ENCODE results near the gene PRKCE. TPM values are rescaled to one million over a fixed set of nuclear protein-coding genes. Genes with fewer than 3 reads are reported as not detected.
A peak's percentile ranks its signal among the peaks of the same experiment; 100 is the strongest.

PRKCE gene
- total RNA-seq, 1 experiment from 2014 or later, result 4.4 TPM

DNA sequence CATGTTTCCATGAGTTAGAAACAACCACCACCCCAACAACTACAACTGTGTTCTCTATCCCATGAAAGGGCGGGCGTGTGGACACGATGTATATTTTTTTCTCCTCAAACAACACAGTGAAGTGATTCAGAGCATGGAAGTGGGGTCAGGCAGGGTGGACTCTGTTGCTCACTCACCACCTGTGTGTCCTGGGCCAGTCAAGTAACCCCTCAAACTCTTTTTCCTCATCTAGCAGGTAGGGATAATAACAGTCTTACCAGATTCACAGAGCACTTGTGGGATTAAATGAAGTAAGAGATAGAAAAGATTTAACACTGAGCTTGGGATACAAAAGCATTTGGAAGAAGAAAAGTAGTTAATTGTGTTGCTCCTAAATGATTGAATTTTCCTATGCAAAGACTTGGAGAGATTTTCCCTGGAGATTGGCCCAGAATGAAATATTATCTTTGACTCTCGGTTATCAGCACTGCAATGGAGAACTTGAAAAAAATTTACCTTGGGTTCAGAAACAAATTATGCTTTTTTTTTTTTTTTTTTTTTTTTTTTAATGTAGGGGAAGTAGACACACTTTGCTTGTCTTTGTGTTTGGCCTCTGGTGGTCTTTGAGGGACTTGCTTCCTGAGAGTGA is 483.9 kb downstream of the PRKCE start:
- no peaks in the 10 kb centered on the region for H3K9me3 Mint-ChIP-seq (ENCODE audit: unreplicated experiment)
- CTCF ChIA-PET, result no interaction called here
- no peaks in the 10 kb centered on the region for H3K27me3 ChIP-seq (replicated peaks; ENCODE audit: control insufficient read depth, insufficient read depth, low read length)
- H3K4me3 ChIP-seq (ENCODE audit: low read depth, low read length), result no peak overlapping the region
- peaks cover 9% of the 10 kb centered on the region for H3K4me1 Mint-ChIP-seq (ENCODE audit: low read depth, unreplicated experiment)
- intact Hi-C loops (cut with micrococcal nuclease; ENCODE audit: unreplicated experiment), result no loop called here
- POLR2A ChIA-PET, result interaction anchor here (0.6 kb wide), 1 partner anchor 67 kb away, joined by 3 read pairs; no protein-coding TSS in a partner anchor
- BruUV-seq (replicated peaks), result no TSS peak
- TF ChIP-seq, protein P1, sequence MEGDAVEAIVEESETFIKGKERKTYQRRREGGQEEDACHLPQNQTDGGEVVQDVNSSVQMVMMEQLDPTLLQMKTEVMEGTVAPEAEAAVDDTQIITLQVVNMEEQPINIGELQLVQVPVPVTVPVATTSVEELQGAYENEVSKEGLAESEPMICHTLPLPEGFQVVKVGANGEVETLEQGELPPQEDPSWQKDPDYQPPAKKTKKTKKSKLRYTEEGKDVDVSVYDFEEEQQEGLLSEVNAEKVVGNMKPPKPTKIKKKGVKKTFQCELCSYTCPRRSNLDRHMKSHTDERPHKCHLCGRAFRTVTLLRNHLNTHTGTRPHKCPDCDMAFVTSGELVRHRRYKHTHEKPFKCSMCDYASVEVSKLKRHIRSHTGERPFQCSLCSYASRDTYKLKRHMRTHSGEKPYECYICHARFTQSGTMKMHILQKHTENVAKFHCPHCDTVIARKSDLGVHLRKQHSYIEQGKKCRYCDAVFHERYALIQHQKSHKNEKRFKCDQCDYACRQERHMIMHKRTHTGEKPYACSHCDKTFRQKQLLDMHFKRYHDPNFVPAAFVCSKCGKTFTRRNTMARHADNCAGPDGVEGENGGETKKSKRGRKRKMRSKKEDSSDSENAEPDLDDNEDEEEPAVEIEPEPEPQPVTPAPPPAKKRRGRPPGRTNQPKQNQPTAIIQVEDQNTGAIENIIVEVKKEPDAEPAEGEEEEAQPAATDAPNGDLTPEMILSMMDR (IDR thresholded peaks at IDR 0.05; ENCODE audit: insufficient read depth in 1 of 2, low read depth in 1 of 2, low read length in 1 of 2, severe bottlenecking in 1 of 2, unreplicated experiment in 1 of 2), result no peak
- peak overlapping the region; percentile 42 for H3K27ac Mint-ChIP-seq (ENCODE audit: unreplicated experiment)
- H3K36me3 Mint-ChIP-seq (ENCODE audit: insufficient read depth, unreplicated experiment), result no peaks in the 10 kb centered on the region
- H3K4me3 Mint-ChIP-seq (ENCODE audit: unreplicated experiment), result no peak overlapping the region
- no peaks in the 10 kb centered on the region for H3K27me3 Mint-ChIP-seq (ENCODE audit: insufficient read depth, unreplicated experiment)
- no peaks in the 10 kb centered on the region for H3K36me3 ChIP-seq (ENCODE audit: control insufficient read depth, insufficient read depth, low read length)
- DNase-seq, result no peak
- H3K4me1 ChIP-seq, result peaks cover 11% of the 10 kb centered on the region; the same call in 1 of the 2 replicates
- H3K9me3 ChIP-seq, result no peaks in the 10 kb centered on the region

- Mint-ChIP-seq H3K27ac (ENCODE audit: unreplicated experiment) (peak overlapping the region; percentile 42), H3K27me3 (ENCODE audit: insufficient read depth, unreplicated experiment) (no peaks in the 10 kb centered on the region), H3K4me1 (ENCODE audit: low read depth, unreplicated experiment) (peaks cover 9% of the 10 kb centered on the region), H3K9me3 (ENCODE audit: unreplicated experiment) (no peaks in the 10 kb centered on the region), H3K4me3 (ENCODE audit: unreplicated experiment) (no peak overlapping the region), H3K36me3 (ENCODE audit: insufficient read depth, unreplicated experiment) (no peaks in the 10 kb centered on the region)
- DNase-seq, result no peak
- Histone ChIP-seq H3K4me1 (peaks cover 11% of the 10 kb centered on the region; the same call in 1 of the 2 replicates), H3K27me3 (replicated peaks; ENCODE audit: control insufficient read depth, insufficient read depth, low read length) (no peaks in the 10 kb centered on the region), H3K4me3 (ENCODE audit: low read depth, low read length) (no peak overlapping the region), H3K9me3 (no peaks in the 10 kb centered on the region), H3K36me3 (ENCODE audit: control insufficient read depth, insufficient read depth, low read length) (no peaks in the 10 kb centered on the region)
- no TSS peak for BruUV-seq (replicated peaks)
- intact Hi-C loops (cut with micrococcal nuclease; ENCODE audit: unreplicated experiment), result no loop called here
- TF ChIP-seq, protein P1 (IDR thresholded peaks at IDR 0.05; ENCODE audit: insufficient read depth in 1 of 2, low read depth in 1 of 2, low read length in 1 of 2, severe bottlenecking in 1 of 2, unreplicated experiment in 1 of 2), result no peak
- POLR2A ChIA-PET, result no interaction called here
- CTCF ChIA-PET, result no interaction called here
Measured at GRCh38 chr2:46135958-46136357, 484.5 kb downstream of the PRKCE start.

- Mint-ChIP-seq H3K27ac (ENCODE audit: unreplicated experiment) (no peak overlapping the region), H3K9me3 (ENCODE audit: unreplicated experiment) (no peaks in the 10 kb centered on the region), H3K4me1 (ENCODE audit: low read depth, unreplicated experiment) (peaks cover 9% of the 10 kb centered on the region), H3K36me3 (ENCODE audit: insufficient read depth, unreplicated experiment) (no peaks in the 10 kb centered on the region), H3K4me3 (ENCODE audit: unreplicated experiment) (no peak overlapping the region), H3K27me3 (ENCODE audit: insufficient read depth, unreplicated experiment) (no peaks in the 10 kb centered on the region)
- H3K27me3 ChIP-seq (replicated peaks; ENCODE audit: control insufficient read depth, insufficient read depth, low read length), result no peaks in the 10 kb centered on the region
- TF ChIP-seq, protein P1 (IDR thresholded peaks at IDR 0.05; ENCODE audit: insufficient read depth in 1 of 2, low read depth in 1 of 2, low read length in 1 of 2, severe bottlenecking in 1 of 2, unreplicated experiment in 1 of 2), result no peak
- no TSS peak for BruUV-seq (replicated peaks)
- H3K4me3 ChIP-seq (ENCODE audit: low read depth, low read length), result no peak overlapping the region
- CTCF ChIA-PET, result no interaction called here
- POLR2A ChIA-PET, result no interaction called here
- no peaks in the 10 kb centered on the region for H3K9me3 ChIP-seq
- no peaks in the 10 kb centered on the region for H3K36me3 ChIP-seq (ENCODE audit: control insufficient read depth, insufficient read depth, low read length)
- DNase-seq, result no peak
- H3K4me1 ChIP-seq, result peaks cover 11% of the 10 kb centered on the region; the same call in 1 of the 2 replicates
- intact Hi-C loops (cut with micrococcal nuclease; ENCODE audit: unreplicated experiment), result no loop called here
Measured at GRCh38 chr2:46136481-46136880, 485.0 kb downstream of the PRKCE start.

Data from Caco-2 (cell line).